Measurements from ENCODE around the gene SLC23A3.

SLC23A3 gene

DNA sequence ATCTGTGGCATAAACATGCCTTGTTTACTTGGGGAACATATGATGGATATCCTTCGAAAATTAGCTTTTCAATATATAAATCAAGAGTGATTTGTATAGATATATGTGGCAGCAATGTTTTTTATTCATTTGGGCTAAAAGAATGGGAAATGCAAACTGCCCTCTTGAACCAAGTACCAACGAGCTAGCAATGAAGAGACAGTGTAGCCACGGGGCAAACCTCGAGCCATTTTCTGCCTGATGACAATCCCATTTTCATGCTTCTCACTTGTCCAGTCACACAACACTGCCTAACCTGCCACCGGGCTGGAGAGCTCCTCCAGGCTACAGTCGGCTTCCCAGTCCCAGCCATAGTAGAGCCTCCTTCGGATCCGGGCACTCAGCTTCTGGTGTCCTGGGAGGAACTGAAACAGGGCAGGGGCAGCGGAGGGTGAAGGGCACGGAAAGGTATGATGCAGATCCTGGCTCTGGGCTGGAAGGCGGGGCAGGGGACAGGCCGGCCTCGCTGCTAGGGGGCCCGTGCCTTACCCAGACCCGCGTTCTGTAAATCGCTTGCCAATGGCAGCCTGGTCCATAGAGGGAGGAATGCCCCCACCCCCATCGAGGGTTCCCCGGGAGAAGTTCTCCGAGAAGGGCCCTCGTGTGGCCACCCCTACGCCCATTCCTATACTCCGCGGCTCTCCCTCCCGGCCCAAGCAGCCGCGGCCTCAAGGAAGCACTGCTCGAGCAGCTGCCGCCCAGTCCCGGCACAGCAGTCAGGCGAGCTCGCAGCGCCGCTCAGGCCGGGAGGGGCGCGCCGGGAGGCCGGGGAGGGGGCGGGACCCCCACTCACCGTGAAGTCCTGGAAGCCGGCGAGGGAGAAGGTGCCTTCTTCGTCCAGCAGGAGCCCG, 6.3 kb upstream of the SLC23A3 start:
- DNase-seq: peak in 1 of 2 experiments; percentile 51

DNA sequence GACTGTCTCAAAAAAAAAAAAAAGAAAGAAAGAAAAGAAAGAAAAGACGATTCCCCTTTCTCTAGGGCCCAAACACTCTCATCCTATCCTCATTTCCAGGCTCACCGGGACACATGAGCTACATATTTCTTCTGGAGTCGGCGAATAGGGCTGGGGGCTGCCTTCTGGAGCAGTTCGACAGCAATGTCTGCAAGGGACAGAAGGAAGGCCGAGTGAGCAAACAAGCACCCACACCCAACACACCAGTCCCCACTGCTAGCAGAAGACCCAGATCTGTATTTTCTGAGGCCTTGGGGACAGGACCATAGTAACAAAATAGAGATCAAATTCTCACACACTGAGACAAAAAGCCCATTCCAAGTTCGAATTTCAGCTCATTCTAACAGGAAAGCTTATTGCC, 5.7 kb upstream of the SLC23A3 start:
- no peak for DNase-seq

DNA sequence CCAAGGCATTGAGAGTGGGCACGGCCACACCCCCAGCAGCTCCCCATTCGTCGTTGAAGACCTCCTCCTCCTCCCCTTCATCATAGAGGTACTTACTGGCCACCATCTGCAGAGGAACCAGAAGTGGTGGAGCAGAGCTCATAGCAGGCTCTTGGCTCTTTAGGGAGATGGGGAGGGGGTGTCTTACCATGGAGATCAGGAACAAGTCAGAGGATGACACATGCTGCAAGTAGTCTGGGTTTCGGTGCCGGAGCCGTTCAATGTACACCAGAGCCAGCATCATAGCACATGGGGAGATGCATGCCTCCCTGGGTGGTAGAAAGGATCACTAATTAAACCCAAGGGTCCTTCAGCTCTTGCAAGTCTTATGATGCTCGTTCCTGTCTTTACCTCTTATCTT, 5.0 kb upstream of the SLC23A3 start:
- no peak for DNase-seq

DNA sequence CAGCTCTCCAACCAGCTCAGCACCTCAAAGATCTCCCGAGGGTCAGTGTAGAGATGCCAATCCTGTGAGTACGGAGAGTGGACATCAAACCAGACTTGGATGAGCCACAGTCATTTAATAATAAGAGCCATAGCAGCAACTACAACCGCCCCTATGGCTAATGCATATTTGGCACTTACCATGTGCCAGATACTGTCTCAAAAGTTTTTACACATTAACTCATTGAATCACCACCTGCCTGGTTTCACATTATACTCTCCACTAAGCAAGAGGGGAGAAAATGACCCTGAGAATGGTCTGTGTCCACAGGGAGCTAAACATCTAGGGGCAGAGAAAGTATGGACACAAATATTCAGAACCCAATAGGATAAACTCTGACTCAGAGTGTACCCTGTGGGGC, 4.3 kb upstream of the SLC23A3 start:
- DNase-seq: no peak

DNA sequence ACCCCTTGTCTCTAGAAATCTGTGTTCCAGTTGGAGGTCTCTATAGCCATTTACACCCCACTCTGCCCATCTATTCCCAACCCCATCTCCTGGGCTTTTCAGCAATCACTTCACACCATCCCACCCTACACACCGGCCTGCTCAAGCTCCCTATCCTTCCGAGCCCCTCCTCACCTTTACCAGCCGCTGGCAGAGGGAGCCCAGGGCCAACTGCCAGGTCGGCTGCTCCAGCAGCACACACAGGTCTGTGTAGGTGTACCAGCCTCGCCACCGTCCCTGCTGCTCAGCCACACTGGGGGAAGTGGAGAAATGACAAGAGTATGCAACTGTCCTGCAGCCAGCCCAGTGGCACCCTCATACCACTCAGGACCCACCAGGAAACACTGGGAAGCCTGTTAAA, 3.3 kb upstream of the SLC23A3 start:
- no peak for DNase-seq

DNA sequence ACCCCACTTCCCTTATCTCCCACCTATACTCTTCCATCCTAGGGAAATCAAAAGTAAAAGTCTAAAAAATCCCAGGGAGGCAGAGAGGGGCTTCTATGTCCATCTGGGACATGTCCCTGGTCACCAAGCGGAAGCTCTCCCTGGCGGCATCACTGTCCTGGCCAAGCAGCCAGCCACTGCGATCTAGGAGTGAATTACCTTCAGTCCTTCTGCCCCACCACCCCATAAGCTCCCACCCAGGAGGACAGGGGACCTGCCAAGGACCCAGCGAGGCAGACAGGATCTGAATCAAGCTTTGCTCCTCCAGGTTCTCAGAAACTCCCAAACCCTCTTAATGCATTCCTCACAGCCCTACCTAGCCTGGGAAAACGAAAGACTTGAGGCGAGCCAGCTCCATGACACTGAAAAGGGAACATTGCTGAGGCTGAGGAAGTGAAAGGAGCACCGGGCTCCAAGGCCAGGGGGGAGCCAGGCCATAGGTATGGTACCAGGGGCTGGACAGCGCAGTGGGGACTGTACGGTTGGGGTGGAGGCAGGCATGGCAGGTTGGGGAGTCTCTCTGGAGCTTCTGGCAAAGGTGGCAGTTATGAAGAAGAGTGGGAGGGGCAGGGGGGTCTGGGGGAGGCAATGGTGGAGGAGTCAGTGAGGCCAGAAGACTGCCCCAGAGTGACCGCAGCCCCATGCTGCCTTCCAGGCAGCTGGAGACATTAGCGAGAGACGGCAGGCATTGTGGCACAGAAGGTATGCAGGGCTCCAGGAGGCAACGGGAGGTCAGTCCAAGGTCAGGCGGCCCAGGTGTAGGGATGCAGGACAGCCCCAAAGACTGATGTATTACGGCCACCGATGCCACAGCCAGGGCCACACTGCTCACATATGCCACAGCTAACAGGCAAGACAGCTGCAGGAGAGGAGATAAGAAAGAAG, 2.7 kb upstream of the SLC23A3 start:
- no peak for DNase-seq

DNA sequence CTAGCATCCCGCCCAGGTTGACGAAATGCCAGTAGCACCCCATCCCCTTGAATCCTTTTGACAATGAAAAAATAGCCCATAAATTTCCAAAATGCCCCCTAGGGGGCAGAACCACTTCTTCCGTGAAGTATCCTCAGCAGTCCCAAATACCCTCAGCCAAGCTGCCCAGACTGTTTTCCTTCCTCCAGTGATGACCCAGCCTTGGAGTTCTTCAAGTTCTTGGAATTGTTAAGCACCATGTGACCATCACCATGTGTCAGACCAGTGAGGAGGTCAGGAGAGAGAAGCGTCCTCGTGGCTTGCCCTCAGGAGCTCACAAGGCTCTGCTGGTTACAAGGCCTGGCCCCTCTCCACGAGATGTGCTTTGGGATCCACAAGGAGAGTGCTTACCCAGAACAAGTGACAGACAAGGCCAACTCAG, 1.4 kb upstream of the SLC23A3 start:
- DNase-seq: peak in 1 of 2 experiments; percentile 9

DNA sequence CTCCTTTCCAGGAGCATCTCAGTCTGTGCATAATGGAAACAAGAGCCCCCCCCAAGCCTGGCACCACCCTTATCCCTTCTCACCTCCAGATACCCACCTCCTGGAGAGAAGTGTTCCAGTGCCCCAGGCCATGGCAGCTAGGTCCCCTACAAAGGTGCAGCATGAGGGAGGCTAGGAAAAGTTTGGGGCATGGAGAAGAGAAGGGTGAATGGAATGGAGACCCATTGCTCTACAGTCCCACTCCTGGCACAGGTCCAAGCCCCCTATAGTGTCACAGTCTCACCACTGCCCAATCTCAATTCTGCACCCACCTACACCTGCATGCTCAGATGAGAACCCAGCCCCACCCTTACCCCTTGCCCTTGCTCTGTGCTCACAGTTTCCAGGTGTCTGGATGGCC, 897 bp downstream of the SLC23A3 start:
- no peak for DNase-seq

DNA sequence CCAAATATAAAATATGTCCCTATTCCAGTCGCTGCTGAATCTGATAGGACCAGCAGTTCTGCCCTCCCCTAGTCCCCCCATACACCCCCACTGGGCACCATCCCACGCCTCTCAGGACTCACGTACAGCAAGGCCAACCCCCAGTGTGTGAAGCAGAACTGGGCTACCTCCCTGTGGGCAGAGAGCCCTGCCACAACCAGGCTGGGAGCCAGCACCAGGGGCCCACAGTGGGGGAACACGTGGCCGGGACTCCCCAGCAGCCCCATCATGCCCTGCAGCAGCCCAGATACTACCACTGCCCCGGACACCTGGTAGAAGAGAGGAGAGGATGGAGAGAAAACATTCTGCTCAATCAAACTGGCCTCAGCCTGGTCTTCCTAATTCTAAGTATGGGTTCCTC, 1.3 kb downstream of the SLC23A3 start:
- DNase-seq: no peak

DNA sequence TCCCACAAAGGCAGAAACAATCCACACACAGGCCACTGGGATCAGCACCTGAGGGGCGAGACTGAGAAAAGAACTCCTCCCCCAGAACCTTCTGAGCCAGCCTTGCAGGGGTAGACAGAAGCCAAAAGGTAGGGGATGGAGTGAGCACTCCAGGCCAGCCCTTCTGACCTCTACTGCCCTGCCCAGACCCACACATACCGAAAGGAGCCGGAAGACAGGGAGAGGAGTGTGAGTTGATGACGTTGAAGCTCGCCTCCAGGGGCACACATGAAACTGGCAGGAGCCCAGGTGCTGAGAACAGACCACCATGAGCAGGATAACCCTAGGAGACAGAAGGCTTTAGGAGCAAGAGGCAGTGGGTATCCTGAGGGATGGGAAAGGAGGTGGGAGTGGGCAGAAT, 1.8 kb downstream of the SLC23A3 start:
- no peak for DNase-seq

DNA sequence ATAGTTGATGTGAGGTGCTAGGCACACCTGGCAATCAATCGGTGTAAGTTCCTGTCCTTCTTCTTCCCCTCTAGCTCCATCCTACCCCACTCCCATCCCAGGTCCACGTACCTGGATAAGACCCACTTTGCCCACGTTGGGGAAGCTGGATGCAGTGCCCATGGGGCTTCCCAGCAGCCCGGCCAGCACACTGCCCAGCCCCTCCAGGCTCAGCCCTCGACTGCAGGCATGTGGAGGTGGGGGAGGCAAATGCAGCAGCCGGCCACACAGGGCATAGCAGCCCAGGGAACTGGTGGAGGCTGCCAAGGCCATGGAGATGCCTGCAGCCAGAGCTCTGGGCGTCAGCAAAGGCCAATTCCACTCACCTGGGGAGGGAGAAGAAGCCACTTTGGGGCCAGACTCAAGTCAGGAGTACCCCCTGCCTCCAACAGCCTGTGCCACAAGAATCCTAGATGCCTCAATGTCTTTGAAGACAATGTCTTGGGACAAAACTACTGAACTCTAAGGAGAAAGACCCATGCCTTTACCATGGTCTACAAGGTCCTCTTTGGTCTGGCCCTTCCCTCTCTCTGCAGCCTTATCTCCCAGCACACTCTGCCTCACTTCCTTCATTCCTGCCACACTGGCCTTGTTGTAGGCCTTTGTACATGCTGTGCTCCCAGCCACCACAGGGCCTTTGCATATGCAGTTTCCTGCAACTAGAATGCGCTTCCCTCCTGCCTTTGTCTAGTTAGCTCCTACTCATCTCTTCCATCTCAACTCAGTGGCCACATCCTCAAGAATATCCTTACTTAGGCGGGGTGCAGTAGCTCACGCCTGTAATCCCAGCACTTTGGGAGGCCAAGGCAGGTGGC, 4.5 kb downstream of the SLC23A3 start:
- no peak for DNase-seq

DNA sequence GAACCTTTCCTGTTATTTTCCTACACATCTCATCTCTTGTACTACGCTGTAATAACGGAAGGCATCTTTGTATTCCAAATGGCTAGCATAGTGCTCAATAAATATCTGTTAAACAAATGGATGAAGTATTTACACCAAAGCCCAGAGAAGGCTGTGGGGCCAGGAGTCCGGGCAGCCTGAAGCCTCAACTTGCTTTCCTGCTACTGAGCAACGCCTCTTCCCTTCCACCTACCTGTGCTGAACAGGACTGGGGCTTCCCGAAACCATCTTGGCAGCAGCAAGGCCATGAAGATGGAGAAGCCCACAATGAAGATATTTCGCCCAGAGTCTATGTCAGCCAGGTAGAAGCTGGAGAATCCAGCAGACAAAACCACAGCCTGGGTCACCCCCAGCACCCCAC, 6.7 kb downstream of the SLC23A3 start:
- DNase-seq: no peak

DNA sequence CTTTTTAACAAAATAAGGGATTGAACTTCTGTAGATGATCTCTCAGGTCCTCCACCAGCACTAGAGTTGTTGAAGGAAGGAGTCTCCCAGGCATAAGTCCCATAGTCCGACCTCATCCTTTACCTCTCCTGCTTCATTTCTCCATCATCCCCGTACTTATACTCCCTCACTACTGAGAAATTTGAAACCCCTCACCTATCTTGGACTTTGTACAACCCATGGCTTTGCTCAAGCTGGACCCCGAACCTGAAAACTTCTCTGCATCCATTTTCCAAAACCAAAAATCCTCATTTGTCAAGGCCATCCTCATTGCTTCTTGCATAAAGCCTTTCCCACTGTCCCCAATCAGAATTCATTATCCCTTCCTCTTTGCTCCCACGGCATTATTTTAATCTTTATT, 8.7 kb downstream of the SLC23A3 start:
- DNase-seq: no peak

DNA sequence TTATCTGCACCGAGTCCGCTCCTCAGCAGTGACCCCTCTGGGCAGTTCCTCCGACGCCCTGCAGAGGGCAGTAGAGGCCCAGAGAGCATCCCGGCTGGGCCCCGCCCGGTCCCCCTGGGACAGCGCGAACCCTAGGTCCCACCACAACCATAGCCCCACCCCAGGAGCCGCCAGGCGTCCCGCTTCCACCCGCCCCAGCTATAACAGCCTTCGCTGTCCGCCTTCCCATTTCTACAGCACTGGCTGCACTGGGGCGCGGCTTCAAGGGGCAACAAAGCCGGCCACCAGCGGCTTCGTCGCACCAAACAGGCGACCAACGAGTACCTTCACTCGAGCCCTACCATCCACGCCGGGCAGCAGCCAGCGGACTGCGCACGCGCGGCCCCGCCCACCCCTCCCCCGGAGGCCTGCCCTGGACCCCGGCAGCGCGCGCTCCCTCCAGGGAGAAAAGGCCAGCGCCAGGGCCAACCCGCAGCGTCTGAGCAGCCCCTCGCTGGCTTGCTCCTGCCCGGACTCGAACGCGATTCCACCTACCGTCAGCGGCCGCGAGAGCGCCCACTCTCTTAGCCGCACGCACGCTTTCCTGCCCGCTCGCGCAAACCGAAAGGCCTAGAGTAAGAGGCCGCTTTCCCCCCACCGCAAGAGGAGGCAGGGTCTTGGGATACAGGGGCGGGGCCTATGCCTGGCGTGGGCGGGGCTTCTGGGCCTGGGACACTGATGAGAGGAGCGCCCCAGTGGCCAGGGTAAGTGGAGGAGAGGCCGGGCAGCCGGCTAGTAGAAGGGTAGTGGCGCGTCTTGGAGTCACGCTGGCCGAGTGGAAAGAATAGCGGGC, 9.4 kb downstream of the SLC23A3 start, which contains the start of gene NHEJ1:
Gene NHEJ1, minus strand, starts transcription at position 630 of the 832 bp plus-strand sequence. CDS start 2,453 bp downstream, outside the sequence.
- peak; percentile 81 to 88 for DNase-seq

DNA sequence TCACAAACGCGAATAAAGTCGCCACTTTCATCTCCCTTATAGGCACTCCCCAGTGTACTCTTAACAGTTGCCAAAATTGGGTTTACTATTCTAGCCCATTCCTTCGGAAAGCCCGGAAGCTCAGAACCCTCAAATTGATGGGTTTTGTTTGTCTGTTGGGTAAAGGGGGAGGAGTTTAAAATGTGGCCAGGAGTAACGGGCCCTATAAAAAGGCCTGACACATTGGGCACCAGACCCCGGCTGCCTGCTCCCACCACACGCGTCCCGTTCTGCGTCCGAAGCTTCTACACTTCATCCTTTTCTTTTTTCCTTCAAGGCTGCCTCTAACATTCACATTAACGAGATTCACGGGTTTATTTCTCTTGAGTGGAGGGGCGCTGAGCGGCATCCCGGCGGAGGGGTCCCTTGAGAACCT, 10.1 kb downstream of the SLC23A3 start:
- no peak for DNase-seq

DNA sequence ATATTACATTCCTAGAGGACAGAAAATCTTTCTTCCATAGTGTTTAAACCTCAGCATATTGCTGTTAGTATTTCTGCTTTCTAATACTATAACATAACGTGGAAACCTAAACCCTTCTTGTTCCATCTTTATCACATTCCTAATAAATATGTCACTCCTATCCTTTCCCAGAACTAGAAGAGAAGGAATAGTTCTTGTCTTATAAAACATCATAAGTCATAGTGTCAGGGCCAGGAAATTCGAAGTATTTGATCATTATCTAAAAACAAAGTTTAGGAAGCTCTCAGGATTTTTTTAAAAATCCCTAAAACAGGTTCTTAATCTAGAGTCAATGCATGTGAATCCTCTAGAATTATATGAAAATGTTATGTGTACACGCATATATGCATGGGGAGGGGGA, 11.2 kb downstream of the SLC23A3 start:
- no peak for DNase-seq

DNA sequence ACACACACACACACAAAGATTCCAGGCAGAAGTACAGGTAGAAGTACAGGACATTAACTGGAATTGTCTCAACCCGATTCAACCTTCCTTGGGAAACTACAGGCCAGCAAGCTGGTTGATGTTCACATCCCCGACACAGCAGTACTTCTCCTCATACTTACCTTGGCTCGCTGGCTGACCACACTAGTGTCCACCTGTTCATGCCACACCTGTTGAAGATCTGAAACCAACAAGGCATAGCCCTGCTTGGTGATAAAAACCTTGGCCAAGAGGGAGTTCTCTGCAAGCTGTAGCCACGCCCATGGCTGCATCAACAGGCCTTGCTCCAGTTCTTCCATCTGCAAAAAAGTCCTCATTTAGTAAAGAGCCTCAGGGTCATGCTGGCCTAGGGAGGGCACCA, 11.8 kb downstream of the SLC23A3 start:
- DNase-seq: no peak

DNA sequence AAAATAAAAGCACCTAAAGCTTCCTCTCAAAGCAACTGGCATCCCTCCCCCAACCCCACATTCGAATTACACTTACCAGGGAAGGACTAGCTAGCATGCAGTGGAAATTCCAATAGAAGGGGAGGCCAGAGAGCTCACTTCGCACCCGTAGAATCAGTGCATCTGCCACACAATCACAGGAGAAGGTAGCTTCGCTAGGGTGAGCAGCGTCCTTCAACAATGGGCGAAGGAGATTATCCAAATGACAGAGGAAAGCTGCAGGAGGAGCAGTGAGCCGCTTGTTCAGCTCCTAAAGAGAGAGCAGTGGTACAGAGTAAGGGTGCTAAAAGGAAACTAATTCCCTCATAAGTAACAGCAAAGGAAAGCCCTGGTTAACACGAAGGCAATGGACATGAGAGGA, 12.4 kb downstream of the SLC23A3 start:
- no peak for DNase-seq

DNA sequence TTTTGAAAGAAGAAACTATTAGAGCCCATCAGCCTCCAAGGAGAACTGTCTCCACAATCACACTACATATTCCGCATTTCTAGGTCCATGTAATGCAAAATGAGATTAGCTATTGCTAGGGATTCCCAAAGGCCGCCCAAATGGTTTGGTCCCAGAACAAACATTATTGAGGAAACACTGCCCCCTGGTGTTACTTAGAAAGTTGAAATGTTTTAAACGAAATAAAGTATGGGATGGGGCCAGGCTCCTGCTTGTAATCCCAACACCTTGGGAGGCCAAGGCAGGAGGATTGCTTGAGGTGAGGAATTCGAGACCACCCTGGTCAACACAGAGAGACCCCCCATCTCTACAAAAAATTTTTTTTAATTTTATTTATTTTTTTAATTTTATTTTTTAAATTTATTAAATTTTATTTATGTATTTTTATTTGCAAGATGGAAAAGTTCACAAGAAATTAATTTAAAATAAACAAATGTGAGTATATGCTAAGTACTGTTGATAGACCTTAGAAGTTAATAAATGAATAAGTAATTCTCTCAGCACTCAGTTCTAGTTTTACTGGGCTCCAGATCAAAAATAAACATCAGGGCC, 14.7 kb downstream of the SLC23A3 start:
- DNase-seq: peak; percentile 25 to 69

DNA sequence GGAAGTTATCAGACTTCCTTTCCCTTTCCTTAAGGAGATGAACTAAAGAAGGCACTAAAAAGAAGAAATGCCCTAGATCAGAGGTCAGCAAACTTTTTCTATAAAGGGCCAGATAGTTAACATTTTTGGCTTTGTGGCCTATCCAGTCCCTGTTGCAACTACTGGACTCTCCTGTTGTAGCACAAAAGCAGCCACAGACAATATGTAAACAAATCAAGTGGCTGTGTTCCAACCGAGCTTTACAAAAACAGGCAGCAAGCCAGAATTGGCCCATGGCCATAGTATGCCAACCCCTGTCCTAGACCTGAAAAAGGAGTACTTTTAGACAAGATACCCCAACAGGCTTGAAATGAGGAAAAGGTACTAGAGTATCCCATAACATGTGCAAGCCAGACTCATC, 20.2 kb downstream of the SLC23A3 start:
- no peak for DNase-seq

DNA sequence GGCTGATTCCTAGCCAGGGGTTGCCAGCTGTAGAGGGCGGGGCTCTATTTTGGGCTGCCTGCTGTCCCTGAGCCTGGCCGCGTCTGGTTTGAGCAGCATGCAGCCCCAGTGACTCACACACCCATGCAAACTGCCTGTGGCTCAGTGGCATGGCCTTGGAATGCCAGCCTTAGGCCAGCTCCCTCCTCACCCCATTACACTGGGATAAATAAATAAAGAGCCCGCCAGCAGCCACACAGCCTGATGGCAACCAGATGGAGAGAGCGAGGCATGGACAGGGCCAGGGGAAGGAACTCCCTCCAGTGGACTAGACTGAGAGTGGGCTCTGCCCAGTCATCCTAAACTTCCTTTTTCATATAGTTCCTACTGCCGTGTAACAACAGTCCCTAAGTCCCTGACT, 27.5 kb downstream of the SLC23A3 start:
- DNase-seq: no peak
